GM12874 (cell line): ENCODE data around the gene XYLT1.

ENCODE experiments used
- TF ChIP-seq, protein P1 (sequence below): IDR thresholded peaks from 2 replicates; pipeline ENCODE4 v1.5.1; 2011; ENCODE audit warnings: low read depth, mild to moderate bottlenecking, control low read depth, low read length, moderate library complexity; ENCODE audit not compliant: insufficient read depth

The XYLT1 gene

DNA sequence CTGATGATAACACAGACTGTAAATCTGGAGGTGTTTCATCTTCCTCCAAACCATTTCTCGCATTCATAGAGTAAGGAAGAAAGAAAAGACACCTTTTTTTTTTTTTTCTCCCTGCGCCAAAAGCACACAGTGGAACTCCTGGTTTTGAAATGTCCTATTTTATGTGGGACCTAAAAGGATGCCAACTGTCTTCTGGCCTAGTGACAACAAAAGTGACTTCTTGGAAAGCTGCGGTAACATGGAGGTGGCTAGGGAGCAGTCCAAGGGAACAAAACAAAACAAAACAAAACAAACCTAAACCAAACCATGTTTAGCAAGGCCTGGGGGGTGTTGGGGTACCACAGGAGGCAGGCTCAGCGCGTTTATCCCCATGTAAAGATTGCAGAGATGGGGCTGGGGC is 174.8 kb downstream of the XYLT1 start:
- TF ChIP-seq, protein P1, sequence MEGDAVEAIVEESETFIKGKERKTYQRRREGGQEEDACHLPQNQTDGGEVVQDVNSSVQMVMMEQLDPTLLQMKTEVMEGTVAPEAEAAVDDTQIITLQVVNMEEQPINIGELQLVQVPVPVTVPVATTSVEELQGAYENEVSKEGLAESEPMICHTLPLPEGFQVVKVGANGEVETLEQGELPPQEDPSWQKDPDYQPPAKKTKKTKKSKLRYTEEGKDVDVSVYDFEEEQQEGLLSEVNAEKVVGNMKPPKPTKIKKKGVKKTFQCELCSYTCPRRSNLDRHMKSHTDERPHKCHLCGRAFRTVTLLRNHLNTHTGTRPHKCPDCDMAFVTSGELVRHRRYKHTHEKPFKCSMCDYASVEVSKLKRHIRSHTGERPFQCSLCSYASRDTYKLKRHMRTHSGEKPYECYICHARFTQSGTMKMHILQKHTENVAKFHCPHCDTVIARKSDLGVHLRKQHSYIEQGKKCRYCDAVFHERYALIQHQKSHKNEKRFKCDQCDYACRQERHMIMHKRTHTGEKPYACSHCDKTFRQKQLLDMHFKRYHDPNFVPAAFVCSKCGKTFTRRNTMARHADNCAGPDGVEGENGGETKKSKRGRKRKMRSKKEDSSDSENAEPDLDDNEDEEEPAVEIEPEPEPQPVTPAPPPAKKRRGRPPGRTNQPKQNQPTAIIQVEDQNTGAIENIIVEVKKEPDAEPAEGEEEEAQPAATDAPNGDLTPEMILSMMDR, result no peak

DNA sequence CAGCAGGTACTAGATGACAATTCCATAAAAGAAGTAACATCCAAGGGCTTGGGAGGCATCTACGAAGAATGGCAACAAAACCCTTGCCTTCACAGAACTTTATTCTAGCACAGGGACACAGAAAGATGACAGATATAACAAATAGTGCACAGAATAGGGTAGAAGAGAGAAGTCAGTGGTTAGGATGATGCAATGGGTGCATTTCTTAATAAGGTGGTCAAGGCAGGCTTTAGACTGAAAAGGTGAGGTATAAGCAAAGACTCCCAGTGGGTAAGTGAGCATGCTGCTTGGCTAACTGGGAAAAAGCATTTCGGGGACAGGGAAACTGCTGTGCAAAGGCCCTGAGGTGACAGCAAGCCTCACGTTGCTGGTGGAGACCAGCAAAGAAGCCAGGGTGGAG is 175.9 kb downstream of the XYLT1 start:
- TF ChIP-seq, protein P1, result no peak

DNA sequence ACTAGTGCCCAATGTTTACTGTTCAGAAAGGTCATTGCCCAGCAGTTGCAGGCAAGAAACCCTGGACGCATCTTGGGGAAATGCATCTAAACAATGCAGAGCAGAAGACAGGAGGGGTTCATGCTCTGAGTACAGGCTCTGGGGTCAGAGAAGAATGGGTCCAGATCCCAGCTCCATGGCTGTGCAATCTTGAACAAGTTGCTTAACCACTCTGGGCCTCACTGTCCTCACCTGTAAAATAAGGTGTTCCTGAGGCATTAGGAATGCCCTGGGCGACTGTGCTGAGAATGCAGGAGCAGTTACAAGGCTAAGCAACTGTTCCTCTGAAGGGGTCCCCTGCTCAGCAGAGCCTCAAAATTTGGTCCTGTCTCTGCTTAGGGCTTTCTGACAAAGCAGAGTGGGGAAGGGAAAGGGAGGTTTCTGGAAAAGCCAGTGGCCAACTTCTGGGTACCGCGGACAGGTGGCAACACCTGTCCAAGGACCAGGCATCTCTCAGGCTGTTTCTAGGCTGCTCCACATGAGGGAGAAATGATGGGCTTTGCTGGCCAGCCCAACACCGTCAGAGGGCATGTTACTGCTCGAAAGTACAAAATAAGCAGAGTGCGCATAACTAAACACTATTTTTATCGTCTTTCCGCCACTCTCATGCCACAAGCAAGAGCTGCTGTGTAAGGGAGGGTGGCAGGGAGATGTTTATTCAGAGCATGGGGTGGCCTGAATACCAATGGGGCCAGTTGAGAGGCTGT is 176.8 kb downstream of the XYLT1 start:
- TF ChIP-seq, protein P1, result no peak

DNA sequence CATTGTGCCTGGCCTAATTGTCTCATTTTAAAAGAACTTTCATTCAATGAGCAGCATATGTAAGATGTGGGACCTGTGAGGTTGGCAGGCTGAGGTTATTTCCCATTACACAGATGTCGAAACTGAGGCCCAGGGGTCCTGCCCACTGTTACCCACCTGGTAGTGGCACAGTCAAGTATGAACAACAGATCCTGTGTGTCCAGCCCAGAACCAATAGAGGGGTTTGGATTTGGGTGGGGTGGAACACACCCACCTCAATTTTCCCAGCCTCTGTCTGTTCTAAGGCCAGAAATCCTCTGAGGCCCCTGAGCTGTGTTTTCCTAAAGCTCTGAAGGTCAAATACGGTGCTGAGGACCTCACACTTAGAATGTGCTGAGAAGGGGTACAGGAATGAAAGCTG is 179.5 kb downstream of the XYLT1 start:
- TF ChIP-seq, protein P1, result no peak

DNA sequence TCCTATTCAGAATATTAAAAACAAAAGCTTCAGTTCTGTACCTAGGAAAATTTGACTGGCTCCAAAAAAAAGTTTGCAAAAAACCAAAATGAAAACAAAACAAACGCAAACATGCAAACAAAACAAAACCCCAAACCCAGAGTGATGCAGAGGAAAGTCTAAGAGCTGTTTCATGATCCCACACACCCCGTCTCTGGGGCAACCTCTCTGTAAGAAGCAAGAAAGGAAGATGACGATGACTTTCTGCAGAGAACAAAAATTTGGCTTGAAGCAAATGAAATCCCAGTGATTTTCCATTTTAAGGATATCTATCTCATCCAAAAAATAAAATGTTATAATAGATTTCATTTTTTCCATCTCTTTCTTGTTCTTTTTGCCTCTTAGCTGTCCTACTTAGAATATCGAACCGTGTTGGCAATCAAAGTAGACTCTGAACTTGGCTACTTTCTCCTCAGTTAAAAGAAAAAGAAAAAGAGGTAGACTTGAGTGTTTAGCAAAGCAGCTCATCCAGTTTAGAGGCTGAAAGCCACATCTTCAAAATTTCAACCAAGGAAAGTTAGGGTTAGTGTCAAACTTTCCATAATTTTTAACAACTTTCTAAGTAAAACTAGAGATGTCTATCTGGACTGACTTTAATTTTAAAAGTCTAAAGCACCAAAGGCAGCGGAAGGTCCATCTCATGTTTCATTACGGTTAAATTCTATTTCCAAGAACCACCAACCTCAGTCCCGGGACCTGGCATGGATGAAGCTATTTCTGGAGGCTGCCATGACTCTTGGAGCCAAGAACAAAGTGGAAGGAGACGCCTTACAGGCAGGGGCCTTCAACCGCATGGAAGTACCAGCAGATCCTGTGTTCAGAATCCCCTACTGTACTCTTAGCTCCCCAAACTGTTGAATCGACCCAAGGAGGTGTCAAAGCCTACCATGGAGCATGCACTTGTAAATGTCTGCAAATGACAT is 180.8 kb downstream of the XYLT1 start:
- TF ChIP-seq, protein P1, result no peak

DNA sequence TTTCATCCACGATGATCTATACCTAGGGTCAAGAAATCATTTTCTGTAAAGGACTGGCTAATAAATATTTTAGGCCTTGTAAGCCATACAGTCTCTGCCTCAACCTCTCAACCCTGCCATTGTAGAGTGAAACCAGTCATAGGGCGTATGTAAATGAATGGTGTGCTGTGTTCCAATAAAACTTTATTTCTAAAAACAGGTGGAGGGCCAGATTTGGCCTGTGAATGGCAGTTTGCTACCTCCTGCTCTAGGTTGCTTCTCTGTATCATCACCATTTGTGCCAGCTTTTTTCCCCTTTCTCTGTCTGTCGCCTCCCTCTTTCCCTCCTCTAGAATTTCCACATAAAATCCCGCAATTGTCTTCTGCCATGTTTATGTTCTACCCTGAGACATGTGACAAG is 181.7 kb downstream of the XYLT1 start:
- TF ChIP-seq, protein P1, result no peak

DNA sequence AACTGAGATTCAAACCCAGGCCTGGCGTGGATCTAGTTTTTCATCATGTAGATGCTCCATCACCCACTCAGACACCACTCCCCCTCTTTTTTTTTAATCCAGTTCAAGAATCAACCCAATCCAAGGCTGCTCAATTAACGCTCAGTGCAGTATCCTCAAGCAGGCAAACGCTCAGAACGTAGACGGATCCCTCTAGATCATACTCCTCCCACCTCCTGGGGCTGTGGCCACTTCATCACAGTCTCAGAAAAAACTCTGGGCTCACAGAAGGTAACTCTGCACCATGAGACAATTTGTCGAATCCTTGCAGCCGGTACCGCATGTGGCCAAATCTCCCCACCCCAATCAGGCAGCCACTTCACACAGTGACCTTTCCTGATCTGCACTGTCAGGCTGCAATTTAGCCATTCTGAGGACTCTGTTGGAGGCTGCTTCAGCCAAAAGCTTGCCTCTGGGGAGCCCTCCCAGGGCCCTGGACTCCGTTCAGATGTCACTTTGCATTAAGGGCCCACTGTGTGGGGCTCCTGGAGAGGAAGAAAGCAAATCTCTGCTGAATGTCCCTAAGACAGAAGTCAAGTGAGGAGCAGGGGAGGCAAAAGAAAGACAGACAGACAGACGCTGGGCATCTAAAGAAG is 183.5 kb downstream of the XYLT1 start:
- TF ChIP-seq, protein P1, result no peak
